ENCODE data around the gene SPDYE5.
A peak's percentile ranks its signal among the peaks of the same experiment; 100 is the strongest.
"Not testable (repeated sequence)": the region's sequence is repeated elsewhere in the genome, so short reads cannot be mapped to it uniquely, and the experiment has no call there.

Gene SPDYE5

DNA sequence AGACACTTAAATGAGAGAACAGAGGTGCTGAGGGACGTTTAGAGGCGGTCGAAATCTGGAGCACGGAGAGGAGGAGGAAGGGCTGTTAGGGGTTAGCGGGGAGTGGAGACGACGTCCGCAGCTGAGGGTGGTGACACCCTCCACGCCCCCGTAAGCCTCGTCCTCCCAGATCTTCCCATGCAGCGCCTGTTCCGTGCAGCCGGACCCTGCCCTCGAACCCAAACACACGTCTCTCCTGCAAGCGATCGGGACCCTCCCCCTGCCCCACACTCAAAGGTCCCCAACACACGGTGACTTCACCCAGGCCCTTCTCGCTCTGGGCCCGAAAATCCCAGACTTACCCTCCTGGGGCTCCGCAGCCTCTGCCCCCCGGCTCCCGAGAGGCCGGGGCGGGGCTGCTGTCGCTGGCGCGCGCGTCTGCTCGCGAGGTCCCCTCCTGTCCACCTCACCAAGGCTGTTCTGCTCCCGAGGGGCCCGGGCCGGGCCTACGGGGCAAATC is 35.2 kb downstream of the SPDYE5 start:
- Mint-ChIP-seq H3K36me3 (ENCODE audit: low read depth) (peaks cover 49% of the 10 kb centered on the region), H3K4me1 (ENCODE audit: low read depth) (peaks cover 42% of the 10 kb centered on the region), H3K4me3 (peak overlapping the region; percentile 97), H3K27ac (peak overlapping the region; percentile 91)
- not testable (repeated sequence) for H3K27me3 Mint-ChIP-seq, H3K9me3 Mint-ChIP-seq, DNase-seq

DNA sequence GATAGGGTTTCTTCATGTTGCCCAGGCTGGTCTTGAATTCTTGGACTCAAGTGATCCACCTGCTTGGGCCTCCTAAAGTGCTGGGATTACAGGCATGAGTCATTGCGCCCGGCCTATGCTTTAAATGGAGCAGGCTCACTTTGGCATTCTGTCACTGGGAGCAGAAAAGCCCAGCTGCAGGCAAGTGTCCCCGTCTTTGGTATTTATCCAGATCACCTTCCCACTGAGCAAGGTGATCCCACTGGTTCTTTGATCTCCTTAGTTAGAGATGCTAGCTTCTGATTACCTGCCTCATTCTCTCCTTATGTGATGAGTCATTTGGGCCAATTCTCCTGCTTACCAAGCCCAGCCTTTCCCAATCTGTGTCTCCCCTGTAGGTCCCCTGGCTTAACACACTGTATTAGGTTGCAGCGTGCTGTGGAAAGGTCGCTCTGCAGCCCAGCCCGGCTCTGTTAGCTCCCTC is 39.3 kb downstream of the SPDYE5 start:
- Mint-ChIP-seq H3K4me1 (ENCODE audit: low read depth) (peaks cover 17% of the 10 kb centered on the region), H3K36me3 (ENCODE audit: low read depth) (peaks cover 12% of the 10 kb centered on the region), H3K27me3 (no peaks in the 10 kb centered on the region), H3K9me3 (no peaks in the 10 kb centered on the region), H3K27ac (no peak overlapping the region), H3K4me3 (no peak overlapping the region)
- no peak for DNase-seq

DNA sequence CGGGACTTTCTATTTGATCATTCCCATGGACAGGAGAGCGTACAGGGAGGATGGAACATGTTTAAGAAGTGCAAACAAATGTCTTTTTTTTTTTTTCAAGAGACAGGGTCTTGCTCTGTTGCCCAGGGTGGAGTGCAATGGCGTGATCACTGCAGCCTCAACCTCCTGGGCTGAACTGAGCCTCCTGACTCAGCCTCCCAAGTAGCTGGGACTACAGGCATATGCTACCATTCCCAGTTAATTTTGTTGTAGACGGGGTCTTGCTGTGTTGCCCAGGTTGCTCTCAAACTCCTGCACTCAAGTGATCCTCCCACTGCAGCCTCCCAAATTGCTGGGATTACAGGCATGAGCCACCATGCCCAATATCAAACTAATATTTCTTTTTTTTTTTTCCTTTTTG is 40.5 kb downstream of the SPDYE5 start:
- H3K4me3 Mint-ChIP-seq, result no peak overlapping the region
- H3K27ac Mint-ChIP-seq, result no peak overlapping the region
- peaks cover 2% of the 10 kb centered on the region for H3K36me3 Mint-ChIP-seq (ENCODE audit: low read depth)
- no peaks in the 10 kb centered on the region for H3K9me3 Mint-ChIP-seq
- H3K27me3 Mint-ChIP-seq, result no peaks in the 10 kb centered on the region
- no peak for DNase-seq
- peaks cover 9% of the 10 kb centered on the region for H3K4me1 Mint-ChIP-seq (ENCODE audit: low read depth)

DNA sequence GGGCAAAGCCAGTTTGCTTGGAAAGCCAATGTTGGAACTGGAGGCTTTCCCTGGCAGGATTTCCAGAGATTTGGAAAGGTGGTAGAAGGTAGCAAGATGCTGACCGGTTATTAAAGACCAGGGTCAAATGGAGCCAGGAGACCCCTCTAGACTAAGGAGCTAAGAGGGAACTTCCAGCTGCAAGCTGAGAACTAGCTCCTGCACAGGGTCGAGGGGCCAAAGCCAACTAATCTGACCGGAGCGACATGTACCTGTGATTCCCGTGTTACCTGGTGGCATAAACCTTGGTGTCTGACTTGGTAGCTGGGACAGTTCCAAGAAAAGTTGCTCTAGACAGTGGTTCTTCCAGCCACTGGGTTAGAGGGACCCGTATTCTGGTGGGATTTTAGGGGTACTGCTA is 41.8 kb downstream of the SPDYE5 start:
- H3K27me3 Mint-ChIP-seq, result no peaks in the 10 kb centered on the region
- no peak overlapping the region for H3K27ac Mint-ChIP-seq
- peaks cover 6% of the 10 kb centered on the region for H3K4me1 Mint-ChIP-seq (ENCODE audit: low read depth)
- H3K4me3 Mint-ChIP-seq, result no peak overlapping the region
- H3K36me3 Mint-ChIP-seq (ENCODE audit: low read depth), result no peaks in the 10 kb centered on the region
- H3K9me3 Mint-ChIP-seq, result no peaks in the 10 kb centered on the region
- DNase-seq, result no peak

DNA sequence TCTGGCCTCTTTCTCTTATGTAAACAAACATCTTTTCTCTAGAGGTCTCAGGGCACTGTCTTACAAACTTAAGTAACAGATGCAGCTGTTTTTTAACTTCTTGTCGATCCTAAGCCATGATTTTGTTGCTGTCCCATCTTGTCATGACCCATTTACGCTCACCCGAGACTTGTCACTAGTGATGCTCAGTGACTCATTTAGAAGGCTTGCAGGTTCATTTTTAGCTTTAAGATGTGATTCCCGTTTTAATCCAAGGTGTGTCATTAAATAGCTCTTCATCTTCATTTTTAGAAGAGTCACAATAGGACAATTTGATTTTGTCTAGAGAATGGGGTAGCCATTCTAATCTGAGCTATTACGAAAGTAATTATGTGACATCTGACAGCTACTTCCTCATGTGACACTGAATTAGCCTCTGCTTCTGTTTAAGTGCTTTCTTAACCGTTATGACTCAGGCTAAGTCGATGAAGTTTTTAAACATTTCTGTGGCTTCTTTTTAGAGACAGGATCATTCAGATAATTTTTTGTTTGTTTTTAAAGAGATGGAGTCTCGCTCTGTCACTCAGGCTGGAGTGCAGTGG is 42.7 kb downstream of the SPDYE5 start:
- no peaks in the 10 kb centered on the region for H3K36me3 Mint-ChIP-seq (ENCODE audit: low read depth)
- H3K4me3 Mint-ChIP-seq, result no peak overlapping the region
- H3K9me3 Mint-ChIP-seq, result no peaks in the 10 kb centered on the region
- H3K4me1 Mint-ChIP-seq (ENCODE audit: low read depth), result peaks cover 6% of the 10 kb centered on the region
- no peak for DNase-seq
- H3K27me3 Mint-ChIP-seq, result no peaks in the 10 kb centered on the region
- peak overlapping the region; percentile 5 for H3K27ac Mint-ChIP-seq

DNA sequence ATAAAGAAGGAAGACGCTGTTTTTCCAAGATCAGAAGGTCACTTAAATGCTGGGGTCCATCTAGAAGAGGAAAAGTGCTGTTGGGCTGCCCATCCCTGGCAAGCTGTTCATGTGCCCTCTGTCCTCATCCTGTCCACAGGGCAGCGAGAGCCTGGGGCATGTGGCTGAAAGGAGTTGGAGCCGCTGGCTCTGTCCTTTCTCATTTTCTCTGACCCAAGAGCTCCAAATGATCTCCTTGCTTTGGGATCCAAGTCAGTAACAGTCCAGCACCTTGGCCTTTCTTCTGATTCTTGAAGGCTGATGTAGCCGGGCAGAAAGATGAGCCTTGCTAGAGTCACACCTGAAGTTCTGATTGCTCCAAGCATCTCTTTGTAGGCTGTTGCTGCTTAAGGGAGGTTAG is 44.4 kb downstream of the SPDYE5 start:
- Mint-ChIP-seq H3K36me3 (ENCODE audit: low read depth) (no peaks in the 10 kb centered on the region), H3K9me3 (no peaks in the 10 kb centered on the region), H3K4me1 (ENCODE audit: low read depth) (peaks cover 6% of the 10 kb centered on the region), H3K27me3 (no peaks in the 10 kb centered on the region), H3K27ac (no peak overlapping the region), H3K4me3 (no peak overlapping the region)
- DNase-seq, result no peak

DNA sequence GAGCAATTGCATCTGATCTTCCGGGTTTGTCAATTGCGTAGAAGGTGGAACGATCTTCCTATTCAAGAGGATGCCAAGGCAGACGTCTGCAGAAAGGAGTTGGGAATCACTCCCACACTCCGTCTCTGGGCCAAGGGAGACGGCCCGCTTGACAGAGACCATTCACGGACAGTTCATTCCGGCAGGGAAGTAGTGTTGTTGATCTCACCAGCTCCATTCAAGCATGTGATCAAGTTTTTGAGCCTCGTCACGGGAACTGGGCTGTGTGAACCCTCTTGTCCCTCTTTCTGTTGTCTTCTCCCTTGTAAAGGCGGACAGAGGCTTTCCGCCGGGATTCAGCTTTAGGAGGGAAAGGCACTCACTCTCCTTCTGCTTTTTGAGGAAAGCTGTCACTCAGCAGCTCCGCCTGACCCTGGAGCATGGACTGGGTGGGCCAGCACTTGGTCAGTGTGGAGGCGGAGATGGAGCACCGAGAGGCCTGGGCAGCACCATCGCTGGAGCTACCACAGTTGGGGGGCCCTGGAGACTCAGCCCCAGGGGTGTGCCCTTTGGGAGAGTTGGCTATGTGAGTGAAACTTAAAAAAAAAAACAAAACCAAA is 44.9 kb downstream of the SPDYE5 start:
- Mint-ChIP-seq H3K4me1 (ENCODE audit: low read depth) (peaks cover 6% of the 10 kb centered on the region), H3K27me3 (no peaks in the 10 kb centered on the region), H3K9me3 (no peaks in the 10 kb centered on the region), H3K27ac (no peak overlapping the region), H3K4me3 (no peak overlapping the region), H3K36me3 (ENCODE audit: low read depth) (no peaks in the 10 kb centered on the region)
- no peak for DNase-seq

DNA sequence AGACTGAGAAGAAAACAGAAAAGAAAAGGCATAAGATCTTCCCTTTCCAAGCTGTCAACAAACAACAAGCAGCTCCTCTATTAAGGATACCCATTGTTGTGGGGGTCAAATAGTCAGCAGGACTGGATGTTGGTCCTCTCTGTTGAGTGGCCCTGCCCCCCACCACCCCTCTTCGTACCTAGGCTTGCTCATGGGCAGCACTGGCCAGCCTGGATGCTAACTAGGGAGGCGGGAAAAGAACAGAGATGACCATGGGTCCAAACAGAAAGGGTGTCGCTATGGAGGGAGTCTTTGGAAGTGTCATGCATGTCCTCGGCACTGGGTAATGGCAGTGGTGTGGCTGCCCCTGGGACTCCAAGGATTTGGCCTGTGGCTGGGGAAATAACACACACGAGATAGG is 45.6 kb downstream of the SPDYE5 start:
- no peak overlapping the region for H3K4me3 Mint-ChIP-seq
- no peak for DNase-seq
- no peak overlapping the region for H3K27ac Mint-ChIP-seq
- no peaks in the 10 kb centered on the region for H3K36me3 Mint-ChIP-seq (ENCODE audit: low read depth)
- H3K9me3 Mint-ChIP-seq, result no peaks in the 10 kb centered on the region
- no peaks in the 10 kb centered on the region for H3K27me3 Mint-ChIP-seq
- H3K4me1 Mint-ChIP-seq (ENCODE audit: low read depth), result peaks cover 6% of the 10 kb centered on the region

DNA sequence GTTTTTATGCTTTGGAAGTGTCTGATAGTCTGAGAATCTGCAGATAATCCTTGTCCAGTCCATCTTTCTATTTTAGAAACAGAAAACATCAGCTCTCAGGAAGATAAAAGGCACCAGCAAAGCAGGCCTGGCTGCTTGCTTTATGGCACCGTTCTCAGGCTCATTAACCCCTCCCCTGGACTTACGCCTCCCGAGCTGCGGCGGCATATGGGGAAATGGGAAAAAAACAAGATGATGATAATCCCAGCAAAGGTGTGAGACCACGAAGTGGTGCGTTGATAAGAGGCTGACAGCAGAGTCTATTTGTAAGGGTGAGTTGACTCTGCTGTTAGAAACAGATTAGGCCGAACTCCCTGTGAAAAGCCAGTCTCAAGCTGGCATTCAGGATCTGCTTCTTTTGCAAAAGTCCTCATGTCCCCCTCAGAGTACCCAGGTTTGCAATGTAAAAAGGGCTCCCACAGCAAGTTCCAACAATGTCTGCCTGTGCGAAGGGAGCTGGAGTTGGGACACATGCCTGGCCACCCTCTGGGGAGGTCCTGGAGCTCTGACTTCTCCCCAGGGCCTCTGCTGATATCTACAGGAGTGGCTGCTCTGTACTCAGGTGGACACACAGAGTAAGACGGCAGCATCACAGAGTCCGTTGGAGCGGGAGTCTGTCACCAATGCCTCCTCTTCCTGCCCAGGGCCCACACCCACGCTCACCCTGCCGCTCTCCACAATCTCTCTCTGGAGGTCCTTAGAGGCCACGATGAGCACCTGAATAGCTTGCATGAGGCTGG is 54.3 kb downstream of the SPDYE5 start:
- H3K36me3 Mint-ChIP-seq (ENCODE audit: low read depth), result no peaks in the 10 kb centered on the region
- H3K4me1 Mint-ChIP-seq (ENCODE audit: low read depth), result no peaks in the 10 kb centered on the region
- DNase-seq, result no peak
- H3K9me3 Mint-ChIP-seq, result no peaks in the 10 kb centered on the region
- no peaks in the 10 kb centered on the region for H3K27me3 Mint-ChIP-seq
- H3K4me3 Mint-ChIP-seq, result no peak overlapping the region
- no peak overlapping the region for H3K27ac Mint-ChIP-seq

Data from activated T-cell treated with anti-CD3 and anti-CD28 coated beads, Interleukin-2, amount 50 U/mL, for 24 hours (primary cell).